ENCODE data around the gene TFDP3.

GRCh38 chrX:133258481-133258880 lies 40.3 kb upstream of the TFDP3 start:
- no peak for TF ChIP-seq CTCF (IDR thresholded peaks at IDR 0.05)
- TF ChIP-seq POLR2A (IDR thresholded peaks at IDR 0.05), result no peak

Measured in thyroid gland (tissue), 4 donors.